Suprapubic skin (tissue), 4 donors: ENCODE results near the gene FOXN3. TPM values are rescaled to one million over a fixed set of nuclear protein-coding genes. Genes with fewer than 3 reads are reported as not detected.

Source experiments
- DNase-seq, 2 donors: peaks; one replicate each; pipeline ENCODE4 v3.0.0-alpha.2; 2019; ENCODE audit warnings: low spot score in 2 of 2
- H3K27ac ChIP-seq: fragments of 200-600 bp; sonication (generic); one replicate; pipeline ENCODE4 v1.5.1; 2019
- H3K27me3 ChIP-seq: fragments of 200-600 bp; sonication (generic); one replicate; pipeline ENCODE4 v1.5.1; 2019
- H3K36me3 ChIP-seq: fragments of 200-600 bp; sonication (generic); one replicate; pipeline ENCODE4 v1.5.1; 2019
- H3K4me1 ChIP-seq: fragments of 200-600 bp; sonication (generic); one replicate; pipeline ENCODE4 v1.5.1; 2019
- H3K4me3 ChIP-seq: fragments of 200-600 bp; sonication (generic); one replicate; pipeline ENCODE4 v1.5.1; 2019; ENCODE audit warnings: mild to moderate bottlenecking
- H3K9me3 ChIP-seq: fragments of 200-600 bp; sonication (generic); one replicate; pipeline ENCODE4 v1.5.1; 2019
- CTCF ChIP-seq, 2 donors: fragments of 200-600 bp in 1 of 2; fragments of 450-650 bp in 1 of 2; sonication (generic) in 1 of 2; IDR thresholded peaks; one replicate each; pipeline ENCODE4 v1.5.1; 2016 to 2019; ENCODE audit warnings: antibody characterized with exemption in 2 of 2, mild to moderate bottlenecking in 1 of 2, moderate library complexity in 1 of 2
- EP300 ChIP-seq: sonication (generic); formaldehyde crosslinking; IDR thresholded peaks from one replicate; pipeline ENCODE4 v1.6.1; 2017; ENCODE audit warnings: antibody characterized with exemption
- POLR2A ChIP-seq, 2 donors: fragments of 450-650 bp; IDR thresholded peaks; one replicate each; pipeline ENCODE4 v1.6.1; 2017; ENCODE audit warnings: antibody characterized with exemption in 2 of 2, mild to moderate bottlenecking in 2 of 2, moderate library complexity in 2 of 2
- POLR2AphosphoS5 ChIP-seq, 3 donors: sonication (generic); formaldehyde crosslinking; IDR thresholded peaks; one replicate each; pipeline ENCODE4 v1.6.1; 2017; ENCODE audit warnings: antibody characterized with exemption in 3 of 3
- WGBS: methylation state at CpG from one replicate; pipeline ENCODE4 v1.1.5; 2018; 5-methylcytosine and 5-hydroxymethylcytosine counted together
- total RNA-seq, 4 donors: library from RNA; depleted of rRNA; stranded (reverse); fragments of >200 nt; gene quantifications; one replicate each; pipeline ENCODE4 v1.1.0, GENCODE V29; 2016

The FOXN3 gene
- total RNA-seq, 4 donors from 2014 or later: 117 to 272 (median 172) TPM

- TF ChIP-seq POLR2A (IDR thresholded peaks at IDR 0.05) (no peak), POLR2AphosphoS5 (IDR thresholded peaks at IDR 0.05) (no peak), CTCF (IDR thresholded peaks at IDR 0.05) (no peak), EP300 (no peak)
- H3K9me3 ChIP-seq: no peaks in the 10 kb centered on the region
- DNase-seq: no peak
- no peak overlapping the region for H3K27ac ChIP-seq
- no peaks in the 10 kb centered on the region for H3K27me3 ChIP-seq
- no peak overlapping the region for H3K4me3 ChIP-seq
- H3K36me3 ChIP-seq: no peaks in the 10 kb centered on the region
- 96% methylated on average over 15 of the region's 16 CpGs for WGBS
- peaks cover 12% of the 10 kb centered on the region for H3K4me1 ChIP-seq
Observed at GRCh38 chr14:89379891-89380820, 36.9 kb downstream of the FOXN3 start.

- no peaks in the 10 kb centered on the region for H3K36me3 ChIP-seq
- no peak for DNase-seq
- no peaks in the 10 kb centered on the region for H3K27me3 ChIP-seq
- TF ChIP-seq CTCF (IDR thresholded peaks at IDR 0.05): no peak
- no peak for TF ChIP-seq POLR2A (IDR thresholded peaks at IDR 0.05)
- no peak for TF ChIP-seq POLR2AphosphoS5 (IDR thresholded peaks at IDR 0.05)
- no peak for TF ChIP-seq EP300
- no peaks in the 10 kb centered on the region for H3K9me3 ChIP-seq
- no peak overlapping the region for H3K4me3 ChIP-seq
- no peak overlapping the region for H3K27ac ChIP-seq
- peaks cover 9% of the 10 kb centered on the region for H3K4me1 ChIP-seq
- WGBS: 98% methylated on average over 6 of the region's 9 CpGs
Observed at GRCh38 chr14:89379006-89379405, 38.0 kb downstream of the FOXN3 start.

- Histone ChIP-seq H3K4me3 (no peak overlapping the region), H3K27me3 (no peaks in the 10 kb centered on the region), H3K4me1 (peaks cover 7% of the 10 kb centered on the region), H3K27ac (no peak overlapping the region), H3K36me3 (no peaks in the 10 kb centered on the region), H3K9me3 (no peaks in the 10 kb centered on the region)
- no peak for DNase-seq
- WGBS: 64% methylated on average over 5 of the region's 5 CpGs
- no peak for TF ChIP-seq POLR2AphosphoS5 (IDR thresholded peaks at IDR 0.05)
- no peak for TF ChIP-seq CTCF (IDR thresholded peaks at IDR 0.05)
- no peak for TF ChIP-seq POLR2A (IDR thresholded peaks at IDR 0.05)
- no peak for TF ChIP-seq EP300
Observed at GRCh38 chr14:89378119-89378518, 38.9 kb downstream of the FOXN3 start.

- no peak for DNase-seq
- TF ChIP-seq EP300 (no peak), POLR2AphosphoS5 (IDR thresholded peaks at IDR 0.05) (no peak), CTCF (IDR thresholded peaks at IDR 0.05) (no peak), POLR2A (IDR thresholded peaks at IDR 0.05) (no peak)
- peaks cover 12% of the 10 kb centered on the region for H3K4me1 ChIP-seq
- 95% methylated on average over 3 of the region's 3 CpGs for WGBS
- H3K27ac ChIP-seq: no peak overlapping the region
- no peaks in the 10 kb centered on the region for H3K36me3 ChIP-seq
- no peaks in the 10 kb centered on the region for H3K27me3 ChIP-seq
- no peaks in the 10 kb centered on the region for H3K9me3 ChIP-seq
- no peak overlapping the region for H3K4me3 ChIP-seq
Observed at GRCh38 chr14:89377544-89377943, 39.5 kb downstream of the FOXN3 start.

- Histone ChIP-seq H3K27ac (no peak overlapping the region), H3K27me3 (no peaks in the 10 kb centered on the region), H3K9me3 (no peaks in the 10 kb centered on the region), H3K4me3 (no peak overlapping the region), H3K4me1 (peaks cover 27% of the 10 kb centered on the region), H3K36me3 (no peaks in the 10 kb centered on the region)
- no peak for TF ChIP-seq EP300
- TF ChIP-seq POLR2AphosphoS5 (IDR thresholded peaks at IDR 0.05): no peak
- TF ChIP-seq CTCF (IDR thresholded peaks at IDR 0.05): no peak
- no peak for TF ChIP-seq POLR2A (IDR thresholded peaks at IDR 0.05)
- DNase-seq: no peak
- WGBS: 84% methylated on average over 3 of the region's 3 CpGs
Observed at GRCh38 chr14:89374908-89375307, 42.1 kb downstream of the FOXN3 start.
